Panc1 (cell line): ENCODE data around the gene SEMA3D. TPM values are rescaled to one million over a fixed set of nuclear protein-coding genes. Genes with fewer than 3 reads are reported as not detected.

Experiments
- ATAC-seq: fragments of 200-7000 bp; cut with Tn5 transposase; 2 replicates; pipeline ENCODE4 v1.9.1; 2020; ENCODE audit warnings: mild to moderate bottlenecking, moderate library complexity
- BruUV-seq: library from RNA; stranded (reverse); fragments of 400-500 nt; replicated peaks from 2 replicates; lab custom pipeline; 2021; lab: Mats Ljungman, UMichigan
- CTCF ChIA-PET: fragments of 300-600 bp; sonication (Branson Sonifier 250); formaldehyde crosslinking; loops from one replicate; lab custom pipeline; 2022; ENCODE audit warnings: antibody characterized with exemption; lab: Charles Lee
- POLR2A ChIA-PET: fragments of 300-600 bp; sonication (Branson Sonifier 250); formaldehyde crosslinking; loops from one replicate; lab custom pipeline; 2022; ENCODE audit warnings: antibody characterized with exemption; lab: Charles Lee
- DNase-seq: peaks from one replicate; pipeline ENCODE4 v3.0.0-alpha.2; 2010; ENCODE audit warnings: low read depth, low spot score
- H3K27ac ChIP-seq: 2 replicates; pipeline ENCODE4 v1.5.1; 2011; ENCODE audit warnings: mild to moderate bottlenecking, low read length, inconsistent platforms
- H3K27me3 ChIP-seq: fragments of 200-500 bp; sonication (Bioruptor generic); 2 replicates; pipeline ENCODE4 v1.6.0; 2014; ENCODE audit warnings: low read length, inconsistent platforms; ENCODE audit not compliant: control insufficient read depth, insufficient read depth
- H3K36me3 ChIP-seq: fragments of 200-500 bp; sonication (Bioruptor generic); 2 replicates; pipeline ENCODE4 v1.5.1; 2014; ENCODE audit warnings: inconsistent platforms, mild to moderate bottlenecking, low read length, moderate library complexity; ENCODE audit not compliant: control insufficient read depth, insufficient read depth
- H3K4me1 ChIP-seq: 2 replicates; pipeline ENCODE4 v1.5.1; 2011; ENCODE audit warnings: inconsistent platforms, mild to moderate bottlenecking, low read length, moderate library complexity; ENCODE audit not compliant: control insufficient read depth, insufficient read depth
- H3K4me3 ChIP-seq, 2 experiments: 2 replicates each; pipeline ENCODE4 v1.5.1; 2011 to 2012; ENCODE audit warnings: low read depth in 2 of 2, low read length in 2 of 2, mild to moderate bottlenecking in 2 of 2, inconsistent platforms in 1 of 2, moderate library complexity in 1 of 2
- H3K9me3 ChIP-seq: fragments of 200-500 bp; sonication (Bioruptor generic); 2 replicates; pipeline ENCODE4 v1.5.1; 2014; ENCODE audit warnings: low read depth, mild to moderate bottlenecking, inconsistent platforms, low read length, moderate library complexity; ENCODE audit not compliant: control insufficient read depth, insufficient read depth
- POLR2AphosphoS5 ChIP-seq: IDR thresholded peaks from 2 replicates; pipeline ENCODE4 v1.6.1; 2012; ENCODE audit warnings: mild to moderate bottlenecking, low read depth, low read length, moderate library complexity
- SIN3A ChIP-seq: IDR thresholded peaks from 2 replicates; pipeline ENCODE4 v1.6.1; 2012; ENCODE audit warnings: low read depth, mild to moderate bottlenecking, low read length, moderate library complexity, borderline replicate concordance; ENCODE audit not compliant: insufficient read depth
- TCF7L2 ChIP-seq: IDR thresholded peaks from 2 replicates; pipeline ENCODE4 v1.6.1; 2011; ENCODE audit warnings: mild to moderate bottlenecking, low read depth, low read length, inconsistent platforms
- in situ Hi-C: cut with HindIII; loops from 2 replicates; pipeline ENCODE4 v1.10.0; 2016; ENCODE audit warnings: low sequenced_read_pairs, low pct_unique_long_range_greater_than_20kb
- intact Hi-C: fragments of 100-400 bp; cut with micrococcal nuclease; formaldehyde crosslinking; loops from one replicate; pipeline ENCODE4 v1.10.0; 2022; ENCODE audit not compliant: unreplicated experiment
- total RNA-seq: library from RNA; stranded (reverse); gene quantifications from one replicate; pipeline ENCODE4 v1.2.1, GENCODE V29; 2021; ENCODE audit not compliant: unreplicated experiment
- TF ChIP-seq, protein P1 (sequence below), 2 experiments: IDR thresholded peaks; 2 replicates each; pipeline ENCODE4 v1.6.1; 2011 to 2012; ENCODE audit warnings: low read depth in 2 of 2, control low read depth in 1 of 2, low read length in 1 of 2, mild to moderate bottlenecking in 1 of 2, moderate library complexity in 1 of 2; ENCODE audit not compliant: insufficient read depth in 1 of 2
- TF ChIP-seq, protein P2 (sequence below): fragments of 450-650 bp; IDR thresholded peaks from 2 replicates; pipeline ENCODE4 v1.5.1; 2017; ENCODE audit warnings: mild to moderate bottlenecking

The SEMA3D gene
- total RNA-seq, 1 experiment from 2014 or later, result 11.5 TPM

DNA sequence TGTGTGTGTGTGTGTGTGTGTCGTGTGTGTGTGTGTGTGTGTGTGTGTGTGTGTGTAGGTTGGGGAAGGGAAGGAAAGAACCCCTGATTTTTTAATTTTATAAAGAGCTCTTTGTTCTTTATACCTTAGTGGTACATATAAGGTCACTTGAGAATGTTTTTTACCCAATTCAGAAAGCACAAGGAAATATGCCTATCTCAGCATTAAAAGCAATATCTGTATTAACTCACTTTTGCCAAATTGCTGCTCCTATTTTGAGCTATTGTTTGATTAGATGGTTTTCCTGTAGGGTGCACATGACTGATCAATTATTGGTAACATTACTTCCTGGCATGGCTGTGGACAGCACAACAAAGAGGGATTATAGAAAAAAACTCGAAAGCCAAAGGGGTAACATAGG lies 60.5 kb downstream of the SEMA3D start:
- Histone ChIP-seq H3K27me3 (no peaks in the 10 kb centered on the region), H3K4me3 (no peak overlapping the region), H3K9me3 (no peaks in the 10 kb centered on the region), H3K27ac (no peak overlapping the region), H3K4me1 (no peaks in the 10 kb centered on the region), H3K36me3 (no peaks in the 10 kb centered on the region)
- ChIA-PET CTCF (no interaction called here), POLR2A (interaction anchor here (0.6 kb wide), 1 partner anchor 365 kb away, joined by 4 read pairs; no protein-coding TSS in a partner anchor)
- intact Hi-C loops, result no loop called here
- in situ Hi-C loops, result no loop called here
- ATAC-seq (no peak), DNase-seq (no peak)
- BruUV-seq, result no TSS peak
- TF ChIP-seq TCF7L2 (no peak), SIN3A (no peak), POLR2AphosphoS5 (no peak)
- TF ChIP-seq, protein P1, sequence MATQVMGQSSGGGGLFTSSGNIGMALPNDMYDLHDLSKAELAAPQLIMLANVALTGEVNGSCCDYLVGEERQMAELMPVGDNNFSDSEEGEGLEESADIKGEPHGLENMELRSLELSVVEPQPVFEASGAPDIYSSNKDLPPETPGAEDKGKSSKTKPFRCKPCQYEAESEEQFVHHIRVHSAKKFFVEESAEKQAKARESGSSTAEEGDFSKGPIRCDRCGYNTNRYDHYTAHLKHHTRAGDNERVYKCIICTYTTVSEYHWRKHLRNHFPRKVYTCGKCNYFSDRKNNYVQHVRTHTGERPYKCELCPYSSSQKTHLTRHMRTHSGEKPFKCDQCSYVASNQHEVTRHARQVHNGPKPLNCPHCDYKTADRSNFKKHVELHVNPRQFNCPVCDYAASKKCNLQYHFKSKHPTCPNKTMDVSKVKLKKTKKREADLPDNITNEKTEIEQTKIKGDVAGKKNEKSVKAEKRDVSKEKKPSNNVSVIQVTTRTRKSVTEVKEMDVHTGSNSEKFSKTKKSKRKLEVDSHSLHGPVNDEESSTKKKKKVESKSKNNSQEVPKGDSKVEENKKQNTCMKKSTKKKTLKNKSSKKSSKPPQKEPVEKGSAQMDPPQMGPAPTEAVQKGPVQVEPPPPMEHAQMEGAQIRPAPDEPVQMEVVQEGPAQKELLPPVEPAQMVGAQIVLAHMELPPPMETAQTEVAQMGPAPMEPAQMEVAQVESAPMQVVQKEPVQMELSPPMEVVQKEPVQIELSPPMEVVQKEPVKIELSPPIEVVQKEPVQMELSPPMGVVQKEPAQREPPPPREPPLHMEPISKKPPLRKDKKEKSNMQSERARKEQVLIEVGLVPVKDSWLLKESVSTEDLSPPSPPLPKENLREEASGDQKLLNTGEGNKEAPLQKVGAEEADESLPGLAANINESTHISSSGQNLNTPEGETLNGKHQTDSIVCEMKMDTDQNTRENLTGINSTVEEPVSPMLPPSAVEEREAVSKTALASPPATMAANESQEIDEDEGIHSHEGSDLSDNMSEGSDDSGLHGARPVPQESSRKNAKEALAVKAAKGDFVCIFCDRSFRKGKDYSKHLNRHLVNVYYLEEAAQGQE (IDR thresholded peaks at IDR 0.05; ENCODE audit: insufficient read depth in 1 of 2, low read depth in 2 of 2, low read length in 1 of 2), result no peak
- TF ChIP-seq, protein P2, sequence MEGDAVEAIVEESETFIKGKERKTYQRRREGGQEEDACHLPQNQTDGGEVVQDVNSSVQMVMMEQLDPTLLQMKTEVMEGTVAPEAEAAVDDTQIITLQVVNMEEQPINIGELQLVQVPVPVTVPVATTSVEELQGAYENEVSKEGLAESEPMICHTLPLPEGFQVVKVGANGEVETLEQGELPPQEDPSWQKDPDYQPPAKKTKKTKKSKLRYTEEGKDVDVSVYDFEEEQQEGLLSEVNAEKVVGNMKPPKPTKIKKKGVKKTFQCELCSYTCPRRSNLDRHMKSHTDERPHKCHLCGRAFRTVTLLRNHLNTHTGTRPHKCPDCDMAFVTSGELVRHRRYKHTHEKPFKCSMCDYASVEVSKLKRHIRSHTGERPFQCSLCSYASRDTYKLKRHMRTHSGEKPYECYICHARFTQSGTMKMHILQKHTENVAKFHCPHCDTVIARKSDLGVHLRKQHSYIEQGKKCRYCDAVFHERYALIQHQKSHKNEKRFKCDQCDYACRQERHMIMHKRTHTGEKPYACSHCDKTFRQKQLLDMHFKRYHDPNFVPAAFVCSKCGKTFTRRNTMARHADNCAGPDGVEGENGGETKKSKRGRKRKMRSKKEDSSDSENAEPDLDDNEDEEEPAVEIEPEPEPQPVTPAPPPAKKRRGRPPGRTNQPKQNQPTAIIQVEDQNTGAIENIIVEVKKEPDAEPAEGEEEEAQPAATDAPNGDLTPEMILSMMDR, result no peak

DNA sequence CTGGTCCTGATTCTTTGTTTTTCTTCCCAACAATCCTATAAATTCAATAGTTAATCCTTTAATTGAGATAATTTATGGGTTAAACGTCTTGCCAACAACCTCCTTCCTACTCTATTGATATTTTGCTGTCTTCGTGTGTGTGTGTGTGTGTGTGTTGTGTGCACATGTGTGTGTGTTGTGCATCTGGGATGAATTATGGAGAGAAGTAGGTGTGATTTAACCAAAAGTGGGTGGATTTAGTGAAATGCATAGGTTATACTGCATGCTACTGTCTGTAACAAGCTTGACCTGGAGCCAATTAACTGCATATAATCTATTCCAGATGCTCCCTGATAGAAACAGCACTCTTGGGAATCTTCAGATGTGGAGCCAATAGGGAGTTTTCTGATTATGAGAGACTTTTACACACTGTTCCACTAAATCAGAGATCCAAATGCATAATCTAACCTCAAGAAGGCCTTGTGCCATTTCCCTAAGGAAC lies 61.2 kb downstream of the SEMA3D start:
- in situ Hi-C loops (no loop called here), intact Hi-C loops (no loop called here)
- Histone ChIP-seq H3K36me3 (no peaks in the 10 kb centered on the region), H3K4me1 (no peaks in the 10 kb centered on the region), H3K27ac (no peak overlapping the region), H3K4me3 (no peak overlapping the region), H3K27me3 (no peaks in the 10 kb centered on the region), H3K9me3 (no peaks in the 10 kb centered on the region)
- TF ChIP-seq, protein P2, result no peak
- TF ChIP-seq TCF7L2, result no peak
- no peak for TF ChIP-seq SIN3A
- TF ChIP-seq, protein P1 (IDR thresholded peaks at IDR 0.05; ENCODE audit: insufficient read depth in 1 of 2, low read depth in 2 of 2, low read length in 1 of 2), result no peak
- no peak for TF ChIP-seq POLR2AphosphoS5
- no TSS peak for BruUV-seq
- ATAC-seq (no peak), DNase-seq (no peak)
- ChIA-PET CTCF (no interaction called here), POLR2A (no interaction called here)
